DMS53 (cell line): ENCODE measurements around the gene FLT3.
"Not testable (repeated sequence)": the region's sequence is repeated elsewhere in the genome, so short reads cannot be mapped to it uniquely, and the experiment has no call there.

ENCODE experiments used
- DNase-seq: peaks from one replicate; lab custom pipeline; 2025; lab: John Stamatoyannopoulos, UW

Gene FLT3

GRCh38 chr13:28100150-28101121 is at the start of gene FLT3:
TSS of gene FLT3 (minus strand) at chr13:28100576. CDS start at chr13:28100510, 66 bp downstream.
- peak; percentile 90 for DNase-seq

DNA sequence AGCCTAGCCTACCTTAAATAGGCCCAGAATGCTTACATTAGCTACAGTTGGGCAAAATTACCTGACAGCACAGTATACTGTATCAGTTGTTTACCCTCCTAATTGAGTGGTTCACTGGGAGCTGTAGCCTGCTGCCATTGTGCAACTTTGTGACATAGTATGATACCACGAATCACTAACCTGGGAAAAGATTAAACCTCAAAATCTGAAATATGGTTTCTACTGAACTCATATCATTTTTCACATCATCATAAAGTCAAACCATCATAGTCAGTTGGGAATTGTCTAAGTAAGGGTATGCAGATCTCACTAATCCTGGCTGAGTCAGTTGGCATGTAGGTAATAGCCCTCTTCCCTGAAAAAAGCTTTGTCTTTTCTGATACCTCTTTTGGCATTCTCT is 47.1 kb upstream of the FLT3 start:
- no peak for DNase-seq

- DNase-seq: peak; percentile 24
These were observed 44.7 kb upstream of the FLT3 start for GRCh38 chr13:28145049-28145448.

DNA sequence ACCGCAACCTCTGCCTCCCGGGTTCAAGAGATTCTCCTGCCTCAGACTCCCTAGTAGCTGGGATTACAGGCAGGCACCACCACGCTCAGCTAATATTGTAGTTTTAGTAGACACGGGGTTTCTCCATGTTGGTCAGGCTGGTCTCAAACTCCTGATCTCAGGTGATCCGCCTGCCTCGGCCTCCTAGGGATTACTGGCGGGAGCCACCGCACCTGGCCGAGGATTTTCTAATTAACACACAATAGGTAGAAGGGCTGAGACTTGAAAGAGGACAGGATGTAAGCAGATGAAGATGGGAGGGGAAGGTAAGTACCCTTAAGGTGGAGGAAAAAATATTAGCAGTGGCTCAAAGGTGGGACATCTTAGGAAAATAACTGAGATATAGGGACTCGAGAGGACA is 41.2 kb upstream of the FLT3 start:
- DNase-seq: peak; percentile 45

GRCh38 chr13:28140433-28141125 is 40.2 kb upstream of the FLT3 start:
- no peak for DNase-seq

DNA sequence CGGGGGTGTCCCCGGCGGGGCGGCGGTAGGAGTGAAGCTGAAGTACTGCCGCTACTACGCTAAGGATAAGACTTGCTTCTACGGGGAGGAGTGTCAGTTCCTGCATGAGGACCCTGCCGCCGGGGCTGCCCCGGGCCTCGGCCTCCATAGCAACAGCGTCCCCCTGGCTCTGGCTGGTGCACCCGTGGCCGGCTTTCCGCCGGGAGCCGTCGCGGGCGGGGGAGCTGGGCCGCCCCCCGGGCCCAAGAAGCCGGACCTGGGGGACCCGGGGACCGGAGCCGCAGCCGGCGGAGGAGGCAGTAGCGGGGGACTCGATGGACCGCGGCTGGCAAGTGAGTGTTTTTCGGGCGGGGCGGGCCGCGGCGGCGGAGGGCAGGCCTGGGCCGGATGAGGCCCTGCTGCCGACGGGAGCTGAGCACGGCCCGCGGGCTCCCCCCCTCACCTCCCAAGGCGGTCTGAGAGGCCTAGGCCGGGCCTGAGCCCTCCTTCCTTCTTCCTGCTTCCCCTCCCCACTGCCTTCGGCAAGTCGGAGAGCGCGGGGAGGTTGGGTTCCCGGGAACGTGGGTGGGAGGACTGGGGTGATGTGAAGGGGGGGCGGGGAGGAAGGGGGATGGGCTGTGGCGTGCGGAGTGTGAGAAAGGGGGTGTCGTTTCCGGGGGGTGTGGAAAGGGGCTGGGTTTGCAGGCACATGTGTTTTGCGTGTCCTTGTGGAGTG is 38.5 kb upstream of the FLT3 start:
- peak; percentile 90 for DNase-seq

- DNase-seq: peak; percentile 96
These were observed 37.8 kb upstream of the FLT3 start, which contains the start of gene PAN3 for GRCh38 chr13:28138012-28138755. TSS of gene PAN3 (plus strand) at chr13:28138545. CDS start at chr13:28138658, 113 bp downstream.

GRCh38 chr13:28137596-28137995 is 37.2 kb upstream of the FLT3 start:
- peak; percentile 39 for DNase-seq

- peak; percentile 39 for DNase-seq
These were observed 36.5 kb upstream of the FLT3 start for GRCh38 chr13:28136916-28137315.

DNA sequence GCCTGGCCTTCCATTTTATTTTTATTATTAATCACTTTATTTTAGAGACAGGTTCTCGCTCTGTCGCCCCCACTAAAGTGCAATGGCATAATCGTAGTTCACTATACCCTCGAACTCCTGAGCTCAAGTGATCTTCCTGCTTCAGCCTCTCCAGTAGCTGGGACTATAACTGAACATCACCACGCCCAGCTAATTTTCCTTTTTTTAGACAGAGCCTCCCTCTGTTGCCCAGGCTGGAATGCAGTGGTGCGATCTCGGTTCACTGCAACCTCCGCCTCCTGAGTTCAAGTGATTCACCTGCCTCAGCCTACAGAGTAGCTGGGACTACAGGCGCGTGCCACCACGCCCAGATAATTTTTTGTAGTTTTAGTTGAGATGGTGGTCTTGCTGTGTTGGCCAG is 31.3 kb upstream of the FLT3 start:
- DNase-seq: no peak

DNA sequence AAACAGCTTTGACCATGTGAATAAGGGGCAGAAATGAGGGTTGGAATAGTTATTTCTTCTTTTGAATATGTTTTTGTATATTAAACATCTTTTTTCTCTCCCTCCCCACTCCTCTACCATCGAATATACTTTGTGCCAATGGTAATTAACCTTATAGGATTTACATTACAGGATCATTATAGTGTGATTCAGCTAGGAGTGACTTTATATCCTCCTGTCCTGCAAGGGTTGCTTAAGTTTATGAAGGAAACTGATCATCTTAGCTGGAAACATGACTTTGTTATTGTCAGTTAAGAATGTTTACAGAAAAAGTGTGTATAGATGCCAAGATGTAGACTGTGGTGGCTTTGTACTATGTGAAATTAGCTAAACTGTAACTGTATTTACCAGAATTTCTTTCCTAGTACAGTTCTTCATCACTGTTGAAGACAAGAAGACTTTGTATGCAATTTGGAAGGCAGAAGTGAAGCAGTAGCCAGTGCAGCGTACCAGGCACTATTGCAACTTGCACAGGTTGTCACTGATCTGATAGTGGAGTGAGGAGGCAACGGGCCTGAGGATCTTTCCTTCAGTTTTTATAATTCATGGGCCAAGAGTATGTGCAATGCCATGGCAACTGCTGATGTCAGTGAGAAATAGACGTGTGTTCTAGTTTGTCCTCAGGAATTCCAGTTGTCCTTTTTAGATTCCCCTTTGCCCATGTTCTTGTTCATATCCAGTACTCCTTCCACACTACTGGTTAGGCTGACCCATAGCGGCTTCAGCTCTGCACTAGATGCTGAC is 29.7 kb upstream of the FLT3 start:
- DNase-seq: no peak

GRCh38 chr13:28128926-28129325 is 28.6 kb upstream of the FLT3 start:
- no peak for DNase-seq

DNA sequence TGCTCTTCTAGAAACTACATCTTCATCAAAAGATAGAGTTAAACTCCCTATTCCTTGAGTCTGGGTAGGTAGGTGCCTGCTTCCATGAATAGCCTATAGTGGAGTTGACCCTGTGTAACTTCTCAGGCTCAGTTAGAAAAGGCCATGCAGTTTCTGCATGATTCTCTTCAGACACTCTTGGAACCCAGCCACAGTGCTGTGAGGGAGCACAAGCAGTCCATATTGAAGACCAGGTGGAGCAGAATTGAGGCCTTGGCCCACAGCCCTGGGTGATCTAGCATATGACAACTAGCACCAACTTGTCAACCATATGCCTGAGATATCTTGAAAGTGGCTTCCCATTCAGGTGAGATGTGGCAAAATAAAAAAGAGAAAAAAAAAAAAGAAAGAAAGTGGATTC is 27.7 kb upstream of the FLT3 start:
- DNase-seq: no peak

- DNase-seq: no peak
These were observed 20.8 kb upstream of the FLT3 start for GRCh38 chr13:28121224-28121623.

GRCh38 chr13:28120317-28120716 is 19.9 kb upstream of the FLT3 start:
- DNase-seq: no peak

DNA sequence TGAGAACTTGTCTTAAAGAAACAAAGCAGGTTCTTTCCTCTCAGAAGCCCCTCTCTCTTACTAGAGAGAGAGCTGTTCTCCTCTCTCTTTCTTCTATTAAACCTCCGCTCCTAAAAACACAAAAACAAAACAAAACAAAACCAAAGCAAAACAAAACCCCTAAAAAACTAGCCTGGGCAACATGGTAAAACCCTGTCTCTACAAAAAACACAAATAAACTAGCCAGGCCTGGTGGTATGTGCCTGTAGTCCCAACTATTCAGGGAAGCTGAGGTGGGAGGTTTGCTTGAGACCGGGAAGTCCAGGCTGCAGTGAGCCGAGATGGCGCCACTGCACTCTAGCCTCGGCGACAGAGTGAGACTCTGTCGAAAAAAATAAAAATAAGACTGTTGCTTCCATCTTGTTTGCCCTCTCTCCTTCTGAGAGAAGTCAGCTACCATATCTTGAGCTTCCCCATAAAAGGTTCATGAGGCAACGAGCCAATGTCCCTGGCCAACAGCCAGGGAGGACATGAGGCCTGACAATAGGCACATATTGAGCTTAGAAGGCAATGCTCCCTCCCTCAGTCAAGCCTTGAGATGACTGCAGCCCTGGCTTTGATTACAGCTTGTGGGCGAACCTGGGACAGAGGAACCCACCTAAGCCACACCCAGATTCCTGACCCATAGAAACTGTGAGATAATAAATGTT is 17.5 kb upstream of the FLT3 start:
- peak; percentile 9 for DNase-seq

DNA sequence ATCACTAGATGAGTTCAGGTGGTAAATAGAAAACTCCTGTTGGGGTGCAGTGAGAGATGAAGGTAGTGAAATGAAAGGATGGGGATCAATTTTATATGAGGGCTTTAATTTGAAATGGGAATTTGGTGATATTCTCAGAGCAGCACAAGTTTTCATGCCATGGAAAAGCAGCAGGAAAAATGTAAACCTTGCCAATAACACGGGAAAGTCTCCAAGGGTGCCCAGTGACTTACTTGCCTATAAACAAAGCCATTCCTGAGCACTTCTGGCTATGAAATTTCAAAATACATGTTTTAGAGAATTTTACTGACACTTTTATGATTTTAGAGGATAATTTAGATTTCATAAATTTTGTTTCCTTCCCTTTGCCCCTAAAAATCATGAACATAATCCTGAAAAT is 16.4 kb upstream of the FLT3 start:
- DNase-seq: no peak

GRCh38 chr13:28110414-28110813 is 10.0 kb upstream of the FLT3 start:
- DNase-seq: no peak

DNA sequence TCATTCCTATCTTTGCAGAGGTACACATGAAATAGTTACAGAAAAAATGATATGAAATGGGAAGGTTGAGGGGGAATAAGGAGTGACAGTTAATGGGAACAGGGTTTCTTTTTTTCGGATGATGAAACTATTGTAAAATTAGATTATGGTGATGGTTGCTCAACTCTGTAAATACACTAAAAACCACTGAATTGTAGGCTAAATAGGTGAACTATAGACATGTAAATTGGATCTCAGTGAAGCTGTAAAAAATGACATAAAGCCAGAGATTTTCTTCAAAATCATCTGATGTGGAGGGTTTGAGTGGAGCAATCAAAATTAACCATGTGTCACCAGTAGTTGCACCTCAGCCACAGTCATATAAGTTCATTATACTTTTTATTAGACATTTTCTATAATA is 6.6 kb upstream of the FLT3 start:
- DNase-seq: no peak

GRCh38 chr13:28101886-28102285 is 1.5 kb upstream of the FLT3 start:
- DNase-seq: not testable (repeated sequence)
